ENCODE measurements around the gene ATXN10. TPM values are rescaled to one million over a fixed set of nuclear protein-coding genes. Genes with fewer than 3 reads are reported as not detected.
A peak's percentile ranks its signal among the peaks of the same experiment; 100 is the strongest.

Gene ATXN10
- total and polyA plus RNA-seq, 10 of the 15 experiments (the other 5 are each of a cell fraction or from before 2014, with no cell fraction given): 29.2 to 249 (median 146) TPM

DNA sequence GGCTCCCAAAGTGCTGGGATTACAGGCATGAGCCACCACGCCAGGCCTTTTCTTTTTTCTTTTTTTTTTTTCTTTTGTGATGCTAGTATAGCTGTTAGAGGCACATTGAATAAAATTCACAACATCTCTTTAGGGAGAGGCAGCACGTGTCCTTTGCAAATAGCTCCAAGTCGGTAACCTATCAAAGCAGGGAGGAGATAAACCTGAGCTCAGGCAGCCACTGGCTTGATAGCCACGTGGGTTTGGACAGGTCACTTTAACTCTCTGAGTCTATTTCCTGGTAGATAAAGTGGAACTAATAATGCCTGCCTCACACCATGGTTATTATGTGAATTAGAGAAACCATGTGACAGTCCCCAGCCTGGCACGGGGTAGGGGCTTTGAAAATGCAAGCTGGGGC lies 43.1 kb upstream of the ATXN10 start:
- H3K36me3 ChIP-seq (ENCODE audit: control insufficient read depth in 2 of 2, insufficient read depth in 2 of 2, low read length in 1 of 2): no peaks in the 10 kb centered on the region
- H3K4me1 ChIP-seq (ENCODE audit: control insufficient read depth, insufficient read depth, low read length): no peaks in the 10 kb centered on the region
- ATAC-seq: no peak
- H3K4me3 ChIP-seq: no peak overlapping the region
- H3K9me3 ChIP-seq (replicated peaks; ENCODE audit: control insufficient read depth, insufficient read depth, low read length): no peaks in the 10 kb centered on the region
- ChIA-PET POLR2A (no interaction called here), CTCF (interaction anchor here (1.0 kb wide), 1 partner anchor 13 kb away, joined by 3 read pairs; no protein-coding TSS in a partner anchor), SMC1A (ENCODE audit: uncharacterized antibody, unreplicated experiment) (no interaction called here), RAD21 (ENCODE audit: unreplicated experiment) (no interaction called here)
- H4K20me1 ChIP-seq (ENCODE audit: control insufficient read depth, insufficient read depth): no peaks in the 10 kb centered on the region
- H3K27me3 ChIP-seq (replicated peaks in 1 of 2; ENCODE audit: control insufficient read depth in 2 of 2, insufficient read depth in 2 of 2, low read length in 1 of 2): peaks cover 0 to 3% of the 10 kb centered on the region in 2 experiments; a peak in 2 of 4 replicates
- no peak overlapping the region for H3K9ac ChIP-seq (ENCODE audit: control insufficient read depth, insufficient read depth, low read length)
- H3K4me2 ChIP-seq (ENCODE audit: control insufficient read depth, insufficient read depth): no peak overlapping the region
- DNase-seq (ENCODE audit: low read depth, low spot score): no peak
- no peaks in the 10 kb centered on the region for H3K79me2 ChIP-seq (ENCODE audit: control insufficient read depth, insufficient read depth, low read length)
- intact Hi-C loops (cut with micrococcal nuclease; ENCODE audit: unreplicated experiment) (no loop called here), in situ Hi-C loops (cut with MboI) (no loop called here)
- TF ChIP-seq SIN3A (IDR thresholded peaks at IDR 0.05; ENCODE audit: low read depth, low read length): no peak
- TF ChIP-seq MEF2A (IDR thresholded peaks at IDR 0.05; ENCODE audit: insufficient read depth, low read depth, low read length): no peak
- TF ChIP-seq BRCA1 (IDR thresholded peaks at IDR 0.05; ENCODE audit: low read depth, low read length): no peak
- H3K27ac ChIP-seq (ENCODE audit: control insufficient read depth, insufficient read depth): no peak overlapping the region
- no TSS peak for BruUV-seq (replicated peaks)
- H2AFZ ChIP-seq (ENCODE audit: control insufficient read depth, low read depth, low read length): no peak overlapping the region; the same call in 1 of the 2 replicates
- 23% methylated on average over 5 of the region's 5 CpGs for WGBS (ENCODE audit: insufficient coverage, insufficient replicate concordance, low lambda C conversion rate, missing lambda C conversion rate)
- FAIRE-seq: no peak

DNA sequence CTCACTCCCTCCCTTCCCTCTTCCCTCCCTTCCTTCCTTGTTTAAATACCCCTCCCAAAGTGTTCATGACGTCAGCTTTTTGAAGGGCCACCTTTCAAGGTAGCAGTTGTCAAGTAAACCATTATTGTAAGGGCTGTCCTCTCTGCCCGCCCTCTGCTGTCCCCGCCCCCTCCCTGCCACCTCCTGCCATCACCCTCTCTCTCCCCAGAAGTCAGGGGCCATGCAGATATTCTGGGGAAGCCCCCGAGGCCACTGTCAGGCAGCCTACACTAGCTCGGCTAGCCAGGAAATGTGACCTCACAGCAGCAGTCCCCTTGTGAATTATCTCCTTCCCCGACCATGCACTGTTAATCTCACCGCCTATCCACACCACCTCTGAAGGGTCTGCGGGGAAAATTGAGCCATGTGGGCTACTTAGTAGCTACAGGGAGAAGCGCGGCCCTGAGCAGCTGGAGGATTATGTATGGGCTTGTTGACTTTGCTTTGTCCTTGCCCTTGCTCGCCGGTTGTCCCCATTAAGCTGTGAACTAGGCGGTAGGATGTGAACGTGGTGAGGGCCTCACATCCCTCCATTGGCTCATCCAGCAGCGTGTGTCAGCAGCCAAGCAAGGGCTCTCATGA lies 42.1 kb upstream of the ATXN10 start:
- RAD21 ChIA-PET (ENCODE audit: unreplicated experiment): interaction anchor here (1.0 kb wide), 1 partner anchor 14 kb away, joined by 5 read pairs; no protein-coding TSS in a partner anchor
- CTCF ChIA-PET: interaction anchor here (0.5 to 1.1 kb wide), 3 partner anchors 12 to 362 kb away, joined by 3 to 4 read pairs (median 3); no protein-coding TSS in a partner anchor
- H4K20me1 ChIP-seq (ENCODE audit: control insufficient read depth, insufficient read depth): no peaks in the 10 kb centered on the region
- no peak for TF ChIP-seq CREB1 (IDR thresholded peaks at IDR 0.05; ENCODE audit: low read depth)
- no peak for TF ChIP-seq POU2F2 (IDR thresholded peaks at IDR 0.05; ENCODE audit: borderline replicate concordance, low read depth, low read length)
- no peak for TF ChIP-seq ATF7 (IDR thresholded peaks at IDR 0.05; ENCODE audit: low read depth)
- no peak for TF ChIP-seq SRF (IDR thresholded peaks at IDR 0.05; ENCODE audit: low read depth in 2 of 2, low read length in 2 of 2)
- TF ChIP-seq YY1 (IDR thresholded peaks at IDR 0.05; ENCODE audit: low read depth, low read length): no peak
- TF ChIP-seq, protein P1, sequence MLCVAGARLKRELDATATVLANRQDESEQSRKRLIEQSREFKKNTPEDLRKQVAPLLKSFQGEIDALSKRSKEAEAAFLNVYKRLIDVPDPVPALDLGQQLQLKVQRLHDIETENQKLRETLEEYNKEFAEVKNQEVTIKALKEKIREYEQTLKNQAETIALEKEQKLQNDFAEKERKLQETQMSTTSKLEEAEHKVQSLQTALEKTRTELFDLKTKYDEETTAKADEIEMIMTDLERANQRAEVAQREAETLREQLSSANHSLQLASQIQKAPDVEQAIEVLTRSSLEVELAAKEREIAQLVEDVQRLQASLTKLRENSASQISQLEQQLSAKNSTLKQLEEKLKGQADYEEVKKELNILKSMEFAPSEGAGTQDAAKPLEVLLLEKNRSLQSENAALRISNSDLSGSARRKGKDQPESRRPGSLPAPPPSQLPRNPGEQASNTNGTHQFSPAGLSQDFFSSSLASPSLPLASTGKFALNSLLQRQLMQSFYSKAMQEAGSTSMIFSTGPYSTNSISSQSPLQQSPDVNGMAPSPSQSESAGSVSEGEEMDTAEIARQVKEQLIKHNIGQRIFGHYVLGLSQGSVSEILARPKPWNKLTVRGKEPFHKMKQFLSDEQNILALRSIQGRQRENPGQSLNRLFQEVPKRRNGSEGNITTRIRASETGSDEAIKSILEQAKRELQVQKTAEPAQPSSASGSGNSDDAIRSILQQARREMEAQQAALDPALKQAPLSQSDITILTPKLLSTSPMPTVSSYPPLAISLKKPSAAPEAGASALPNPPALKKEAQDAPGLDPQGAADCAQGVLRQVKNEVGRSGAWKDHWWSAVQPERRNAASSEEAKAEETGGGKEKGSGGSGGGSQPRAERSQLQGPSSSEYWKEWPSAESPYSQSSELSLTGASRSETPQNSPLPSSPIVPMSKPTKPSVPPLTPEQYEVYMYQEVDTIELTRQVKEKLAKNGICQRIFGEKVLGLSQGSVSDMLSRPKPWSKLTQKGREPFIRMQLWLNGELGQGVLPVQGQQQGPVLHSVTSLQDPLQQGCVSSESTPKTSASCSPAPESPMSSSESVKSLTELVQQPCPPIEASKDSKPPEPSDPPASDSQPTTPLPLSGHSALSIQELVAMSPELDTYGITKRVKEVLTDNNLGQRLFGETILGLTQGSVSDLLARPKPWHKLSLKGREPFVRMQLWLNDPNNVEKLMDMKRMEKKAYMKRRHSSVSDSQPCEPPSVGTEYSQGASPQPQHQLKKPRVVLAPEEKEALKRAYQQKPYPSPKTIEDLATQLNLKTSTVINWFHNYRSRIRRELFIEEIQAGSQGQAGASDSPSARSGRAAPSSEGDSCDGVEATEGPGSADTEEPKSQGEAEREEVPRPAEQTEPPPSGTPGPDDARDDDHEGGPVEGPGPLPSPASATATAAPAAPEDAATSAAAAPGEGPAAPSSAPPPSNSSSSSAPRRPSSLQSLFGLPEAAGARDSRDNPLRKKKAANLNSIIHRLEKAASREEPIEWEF (IDR thresholded peaks at IDR 0.05; ENCODE audit: insufficient replicate concordance, low read depth, low read length): no peak
- no peak for TF ChIP-seq SPI1 (IDR thresholded peaks at IDR 0.05; ENCODE audit: borderline replicate concordance, insufficient read depth, low read depth, low read length)

More for the DNA sequence above, 42.1 kb upstream of the ATXN10 start:
- no peak overlapping the region for H3K4me2 ChIP-seq (ENCODE audit: control insufficient read depth, insufficient read depth)
- BruUV-seq (replicated peaks): no TSS peak
- no peaks in the 10 kb centered on the region for H3K4me1 ChIP-seq (ENCODE audit: control insufficient read depth, insufficient read depth, low read length)
- FAIRE-seq: no peak
- no peaks in the 10 kb centered on the region for H3K36me3 ChIP-seq (ENCODE audit: control insufficient read depth in 2 of 2, insufficient read depth in 2 of 2, low read length in 1 of 2)
- 27% methylated on average over 15 of the region's 15 CpGs for WGBS (ENCODE audit: insufficient coverage, insufficient replicate concordance, low lambda C conversion rate, missing lambda C conversion rate)
- intact Hi-C loops (cut with micrococcal nuclease; ENCODE audit: unreplicated experiment): no loop called here
- no peak for DNase-seq (ENCODE audit: low read depth, low spot score)
- no peak overlapping the region for H3K4me3 ChIP-seq
- SMC1A ChIA-PET (ENCODE audit: uncharacterized antibody, unreplicated experiment): no interaction called here
- peak; percentile 42 for ATAC-seq
- peaks cover 1 to 3% of the 10 kb centered on the region in 2 experiments; a peak in 2 of 4 replicates for H3K27me3 ChIP-seq (replicated peaks in 1 of 2; ENCODE audit: control insufficient read depth in 2 of 2, insufficient read depth in 2 of 2, low read length in 1 of 2)
- in situ Hi-C loops (cut with MboI): no loop called here
- H2AFZ ChIP-seq (ENCODE audit: control insufficient read depth, low read depth, low read length): no peak overlapping the region
- H3K9me3 ChIP-seq (replicated peaks; ENCODE audit: control insufficient read depth, insufficient read depth, low read length): no peaks in the 10 kb centered on the region
- H3K79me2 ChIP-seq (ENCODE audit: control insufficient read depth, insufficient read depth, low read length): no peaks in the 10 kb centered on the region
- no peak overlapping the region for H3K9ac ChIP-seq (ENCODE audit: control insufficient read depth, insufficient read depth, low read length)
- no peak overlapping the region for H3K27ac ChIP-seq (ENCODE audit: control insufficient read depth, insufficient read depth)
- POLR2A ChIA-PET: no interaction called here

All from GM12878 (cell line).